NCI-H2227 (cell line): ENCODE results near the gene JMJD1C.

Experiments
- DNase-seq: peaks from one replicate; lab custom pipeline; 2025; ENCODE audit not compliant: unreplicated experiment; lab: John Stamatoyannopoulos, UW

Gene JMJD1C

DNA sequence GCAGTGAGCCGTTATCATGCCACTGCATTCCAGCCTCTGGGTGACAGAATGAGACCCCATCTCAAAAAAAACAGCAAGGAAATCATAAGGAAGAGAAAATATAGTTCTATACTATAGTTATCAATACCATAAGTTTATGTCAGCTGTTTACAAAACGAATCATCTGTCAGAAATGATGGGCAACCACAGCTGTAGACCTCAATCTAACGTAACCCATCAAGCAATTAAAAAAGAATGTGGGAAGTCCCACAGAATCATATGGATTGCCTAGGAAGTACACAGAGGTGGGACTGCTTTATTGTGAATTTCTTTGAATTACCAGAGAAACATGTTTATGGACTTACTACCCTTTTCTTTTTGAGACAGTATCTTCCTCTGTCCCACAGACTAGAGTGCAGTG, 325.7 kb downstream of the JMJD1C start:
- no peak for DNase-seq

DNA sequence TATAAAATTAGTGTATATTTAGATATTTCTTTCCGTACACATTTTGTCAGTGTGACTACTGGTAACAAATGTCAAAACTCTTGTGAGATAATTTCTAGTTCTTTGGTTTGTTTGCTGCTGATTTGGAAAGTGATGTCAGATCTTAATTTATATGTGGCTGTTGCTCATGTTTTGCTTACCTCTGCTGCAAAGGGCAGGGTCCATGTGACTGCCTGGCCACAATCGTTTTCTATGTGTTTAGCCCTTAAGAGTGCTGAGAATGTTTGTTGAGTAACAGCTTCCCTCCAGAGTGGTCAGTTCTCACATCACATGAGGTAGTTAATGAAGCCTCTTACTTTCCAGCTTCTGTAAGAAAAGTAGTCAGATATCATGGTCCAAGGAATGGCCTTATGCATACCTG, 328.5 kb downstream of the JMJD1C start:
- no peak for DNase-seq

- no peak for DNase-seq
Observed at GRCh38 chr10:63133821-63134557, 331.8 kb downstream of the JMJD1C start.

GRCh38 chr10:63133056-63133820, 332.5 kb downstream of the JMJD1C start, which contains the start of gene NRBF2:
TSS of gene NRBF2 (plus strand) at chr10:63133328. CDS start at chr10:63133471, 143 bp downstream.
- peak; percentile 98 for DNase-seq

GRCh38 chr10:63132651-63133055, 333.1 kb downstream of the JMJD1C start:
- no peak for DNase-seq

DNA sequence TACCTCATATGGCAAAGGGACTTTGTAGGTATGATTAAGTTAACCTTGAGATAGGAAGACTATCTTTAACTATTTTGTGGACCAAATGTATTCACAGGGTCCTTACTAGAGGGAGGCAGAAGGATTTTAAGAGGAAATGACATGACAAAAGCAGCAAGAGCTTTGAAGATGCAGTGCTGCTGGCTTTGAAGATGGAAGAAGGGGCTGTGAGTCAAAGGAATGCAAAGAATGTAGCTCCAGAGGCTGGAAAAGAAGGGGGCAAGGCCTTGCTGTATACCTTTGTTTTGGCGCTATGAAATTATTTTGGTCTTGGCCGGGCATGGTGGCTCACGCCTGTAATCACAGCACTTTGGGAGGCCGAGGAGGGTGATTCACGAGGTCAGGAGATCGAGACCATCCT, 335.9 kb downstream of the JMJD1C start:
- no peak for DNase-seq

DNA sequence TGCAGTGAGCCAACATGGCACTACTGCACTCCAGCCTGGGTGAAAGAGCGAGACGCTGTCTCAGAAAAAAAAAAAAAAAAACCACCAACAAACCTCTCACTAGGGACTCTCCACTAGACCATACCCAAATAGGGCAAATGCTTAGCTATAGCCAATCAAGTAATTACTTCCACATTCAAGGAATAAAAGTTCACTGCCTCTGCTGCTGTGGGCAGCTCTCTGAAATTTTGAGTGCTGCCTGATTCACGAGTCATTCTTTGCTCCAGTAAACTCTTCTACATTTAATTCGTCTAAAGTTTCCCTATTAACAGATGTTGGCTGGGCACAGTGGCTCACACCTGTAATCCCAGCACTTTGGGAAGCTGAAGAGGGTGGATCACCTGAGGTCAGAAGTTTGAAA, 337.3 kb downstream of the JMJD1C start:
- DNase-seq: no peak

GRCh38 chr10:63125459-63125858, 340.3 kb downstream of the JMJD1C start:
- no peak for DNase-seq

DNA sequence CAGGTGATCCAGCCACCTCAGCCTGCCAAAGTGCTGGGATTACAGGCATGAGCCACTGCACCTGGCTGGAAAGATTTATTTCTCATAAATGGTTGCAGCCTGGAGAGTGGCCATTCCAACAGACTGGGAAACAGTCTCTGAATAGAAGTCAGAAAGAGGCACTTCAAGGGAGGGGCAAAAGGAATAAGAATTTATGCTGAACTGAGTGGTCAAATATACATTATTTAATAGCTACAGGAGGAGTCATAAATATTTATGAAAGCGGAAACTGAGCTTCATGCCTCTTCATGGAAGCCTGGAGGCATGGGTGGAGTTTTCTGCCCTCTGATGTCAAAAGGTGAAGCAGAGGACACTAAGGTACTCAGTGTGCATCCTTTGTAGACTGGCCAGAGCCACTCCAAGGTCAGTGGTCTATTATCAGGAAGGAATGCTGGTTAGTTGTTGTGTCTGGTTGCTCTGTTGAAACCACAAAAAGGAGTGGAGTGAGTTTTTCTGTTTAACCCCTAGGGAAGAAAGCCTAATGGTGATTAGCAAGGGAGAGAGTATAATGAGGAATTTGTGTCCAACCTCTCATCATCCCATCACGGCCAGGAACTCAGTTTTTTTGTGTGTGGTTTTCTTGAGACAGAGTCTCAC, 341.9 kb downstream of the JMJD1C start:
- DNase-seq: no peak

GRCh38 chr10:63120554-63120953, 345.2 kb downstream of the JMJD1C start:
- no peak for DNase-seq

GRCh38 chr10:63119041-63119440, 346.7 kb downstream of the JMJD1C start:
- no peak for DNase-seq
